ENCODE measurements around the gene SAE1. TPM values are rescaled to one million over a fixed set of nuclear protein-coding genes. Genes with fewer than 3 reads are reported as not detected.

The SAE1 gene
- total RNA-seq, 2 donors from 2014 or later, result 232 to 254 TPM

GRCh38 chr19:47197141-47197540, 66.5 kb downstream of the SAE1 start:
- peaks cover 13 to 42% of the 10 kb centered on the region in 2 donors for H3K36me3 Mint-ChIP-seq (ENCODE audit: insufficient read depth in 2 of 2)
- no peak overlapping the region for H3K27ac Mint-ChIP-seq
- no peak overlapping the region for H3K4me3 Mint-ChIP-seq
- ATAC-seq (replicated peaks in 1 of 2), result no peak
- H3K27me3 Mint-ChIP-seq (ENCODE audit: low read depth), result no peaks in the 10 kb centered on the region
- H3K4me1 Mint-ChIP-seq (ENCODE audit: low read depth), result peaks cover 31% of the 10 kb centered on the region
- DNase-seq, result no peak
- no peaks in the 10 kb centered on the region for H3K9me3 Mint-ChIP-seq

GRCh38 chr19:47200530-47200929, 69.9 kb downstream of the SAE1 start:
- peaks cover 15% of the 10 kb centered on the region for H3K4me1 Mint-ChIP-seq (ENCODE audit: low read depth)
- H3K4me3 Mint-ChIP-seq, result no peak overlapping the region
- H3K9me3 Mint-ChIP-seq, result no peaks in the 10 kb centered on the region
- H3K27ac Mint-ChIP-seq, result no peak overlapping the region
- ATAC-seq (replicated peaks in 1 of 2) (no peak), DNase-seq (no peak)
- no peaks in the 10 kb centered on the region for H3K27me3 Mint-ChIP-seq (ENCODE audit: low read depth)
- peaks cover 12 to 45% of the 10 kb centered on the region in 2 donors for H3K36me3 Mint-ChIP-seq (ENCODE audit: insufficient read depth in 2 of 2)

GRCh38 chr19:47203254-47203653, 72.6 kb downstream of the SAE1 start:
- Mint-ChIP-seq H3K4me3 (no peak overlapping the region), H3K9me3 (no peaks in the 10 kb centered on the region), H3K27me3 (ENCODE audit: low read depth) (no peaks in the 10 kb centered on the region), H3K27ac (peak overlapping the region; percentile 1), H3K36me3 (ENCODE audit: insufficient read depth in 2 of 2) (peaks cover 13 to 44% of the 10 kb centered on the region in 2 donors), H3K4me1 (ENCODE audit: low read depth) (peaks cover 11% of the 10 kb centered on the region)
- DNase-seq (no peak), ATAC-seq (replicated peaks in 1 of 2) (no peak)

GRCh38 chr19:47209319-47210179, 78.9 kb downstream of the SAE1 start:
- ATAC-seq (replicated peaks in 1 of 2) (no peak), DNase-seq (no peak)
- Mint-ChIP-seq H3K4me3 (no peak overlapping the region), H3K27ac (no peak overlapping the region), H3K9me3 (no peaks in the 10 kb centered on the region), H3K27me3 (ENCODE audit: low read depth) (no peaks in the 10 kb centered on the region), H3K4me1 (ENCODE audit: low read depth) (peaks cover 13% of the 10 kb centered on the region), H3K36me3 (ENCODE audit: insufficient read depth in 2 of 2) (peaks cover 6 to 30% of the 10 kb centered on the region in 2 donors)

- Mint-ChIP-seq H3K4me1 (ENCODE audit: low read depth) (peaks cover 13% of the 10 kb centered on the region), H3K4me3 (no peak overlapping the region), H3K36me3 (ENCODE audit: insufficient read depth in 2 of 2) (peaks cover 6 to 28% of the 10 kb centered on the region in 2 donors), H3K27me3 (ENCODE audit: low read depth) (no peaks in the 10 kb centered on the region), H3K27ac (peak overlapping the region; percentile 96), H3K9me3 (no peaks in the 10 kb centered on the region)
- no peak for DNase-seq
- no peak for ATAC-seq (replicated peaks in 1 of 2)
Observed at GRCh38 chr19:47210180-47210490, 79.5 kb downstream of the SAE1 start.

GRCh38 chr19:47210689-47211316, 80.2 kb downstream of the SAE1 start:
- H3K4me1 Mint-ChIP-seq (ENCODE audit: low read depth), result peaks cover 13% of the 10 kb centered on the region
- H3K4me3 Mint-ChIP-seq, result peak overlapping the region; percentile 52 to 60
- ATAC-seq (replicated peaks in 1 of 2) (peak; percentile 64 to 68), DNase-seq (peak; percentile 77 to 84)
- no peaks in the 10 kb centered on the region for H3K9me3 Mint-ChIP-seq
- peaks cover 6 to 28% of the 10 kb centered on the region in 2 donors for H3K36me3 Mint-ChIP-seq (ENCODE audit: insufficient read depth in 2 of 2)
- H3K27me3 Mint-ChIP-seq (ENCODE audit: low read depth), result no peaks in the 10 kb centered on the region
- H3K27ac Mint-ChIP-seq, result peak overlapping the region; percentile 96

GRCh38 chr19:47215581-47215980, 84.9 kb downstream of the SAE1 start:
- H3K4me3 Mint-ChIP-seq, result no peak overlapping the region
- ATAC-seq (replicated peaks in 1 of 2) (no peak), DNase-seq (no peak)
- peak overlapping the region; percentile 10 for H3K27ac Mint-ChIP-seq
- peaks cover 2 to 3% of the 10 kb centered on the region in 2 donors for H3K36me3 Mint-ChIP-seq (ENCODE audit: insufficient read depth in 2 of 2)
- no peaks in the 10 kb centered on the region for H3K9me3 Mint-ChIP-seq
- no peaks in the 10 kb centered on the region for H3K27me3 Mint-ChIP-seq (ENCODE audit: low read depth)
- peaks cover 8% of the 10 kb centered on the region for H3K4me1 Mint-ChIP-seq (ENCODE audit: low read depth)

- DNase-seq (no peak), ATAC-seq (replicated peaks in 1 of 2) (no peak)
- Mint-ChIP-seq H3K4me1 (ENCODE audit: low read depth) (peaks cover 6% of the 10 kb centered on the region), H3K27ac (no peak overlapping the region), H3K9me3 (no peaks in the 10 kb centered on the region), H3K4me3 (no peak overlapping the region), H3K27me3 (ENCODE audit: low read depth) (no peaks in the 10 kb centered on the region), H3K36me3 (ENCODE audit: insufficient read depth in 2 of 2) (peaks cover 2 to 14% of the 10 kb centered on the region in 2 donors)
Observed at GRCh38 chr19:47221080-47221841, 90.6 kb downstream of the SAE1 start.

GRCh38 chr19:47221890-47222289, 91.3 kb downstream of the SAE1 start:
- Mint-ChIP-seq H3K27me3 (ENCODE audit: low read depth) (no peaks in the 10 kb centered on the region), H3K27ac (no peak overlapping the region), H3K9me3 (no peaks in the 10 kb centered on the region), H3K36me3 (ENCODE audit: insufficient read depth in 2 of 2) (peaks cover 2 to 14% of the 10 kb centered on the region in 2 donors), H3K4me3 (no peak overlapping the region), H3K4me1 (ENCODE audit: low read depth) (peaks cover 9% of the 10 kb centered on the region)
- DNase-seq (no peak), ATAC-seq (replicated peaks in 1 of 2) (no peak)

GRCh38 chr19:47225746-47226425, 95.3 kb downstream of the SAE1 start:
- Mint-ChIP-seq H3K36me3 (ENCODE audit: insufficient read depth in 2 of 2) (peaks cover 2 to 14% of the 10 kb centered on the region in 2 donors), H3K4me1 (ENCODE audit: low read depth) (peaks cover 10% of the 10 kb centered on the region), H3K9me3 (no peaks in the 10 kb centered on the region), H3K27me3 (ENCODE audit: low read depth) (no peaks in the 10 kb centered on the region), H3K4me3 (peak overlapping the region; percentile 50 to 92), H3K27ac (peak overlapping the region; percentile 47)
- DNase-seq, result peak; percentile 90 to 94
- peak; percentile 64 for ATAC-seq (replicated peaks in 1 of 2)

- H3K27ac Mint-ChIP-seq, result peak overlapping the region; percentile 83
- H3K9me3 Mint-ChIP-seq, result no peaks in the 10 kb centered on the region
- DNase-seq (peak; percentile 82), ATAC-seq (replicated peaks in 1 of 2) (peak; percentile 22 to 23)
- H3K36me3 Mint-ChIP-seq (ENCODE audit: insufficient read depth in 2 of 2), result peaks cover 4 to 15% of the 10 kb centered on the region in 2 donors
- peak overlapping the region; percentile 84 to 92 for H3K4me3 Mint-ChIP-seq
- H3K4me1 Mint-ChIP-seq (ENCODE audit: low read depth), result peaks cover 15% of the 10 kb centered on the region
- no peaks in the 10 kb centered on the region for H3K27me3 Mint-ChIP-seq (ENCODE audit: low read depth)
Observed at GRCh38 chr19:47226426-47227351, 96.1 kb downstream of the SAE1 start.
